Measurements from ENCODE around the gene DNMT3A.

Gene DNMT3A

DNA sequence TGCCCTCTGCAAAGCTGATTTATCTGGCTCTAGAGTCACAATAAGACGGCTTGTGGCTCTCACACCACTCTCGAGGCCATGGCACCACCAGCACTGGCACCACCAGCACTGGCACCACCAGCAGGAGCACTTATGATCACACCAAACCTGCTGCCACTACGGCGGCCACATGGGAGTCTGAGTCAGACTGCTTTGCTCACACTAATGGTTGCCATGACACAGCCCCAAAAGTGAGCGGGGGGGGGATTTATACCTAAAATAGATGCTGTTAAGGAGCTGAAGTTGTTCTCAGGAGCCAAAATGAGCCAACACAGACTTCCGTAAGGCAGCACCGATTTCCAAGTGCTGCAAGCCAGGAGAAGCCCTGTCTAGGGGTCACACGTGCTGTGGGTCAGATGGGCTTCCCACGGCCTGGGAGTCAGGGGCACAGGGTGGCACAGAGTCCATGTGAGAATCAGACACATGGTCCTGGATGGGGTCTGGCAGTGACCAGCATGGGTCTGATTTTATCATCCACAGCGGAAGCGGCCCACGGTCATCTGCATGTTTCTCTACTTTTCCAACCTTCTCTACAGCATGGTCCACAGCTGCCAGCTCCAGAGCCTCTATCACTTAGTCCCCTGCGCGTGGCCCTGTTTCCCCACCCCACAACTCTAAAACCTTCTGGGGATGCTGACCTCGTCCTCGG, 16.7 kb downstream of the DNMT3A start:
- DNase-seq (ENCODE audit: low spot score) = peak; percentile 84

DNA sequence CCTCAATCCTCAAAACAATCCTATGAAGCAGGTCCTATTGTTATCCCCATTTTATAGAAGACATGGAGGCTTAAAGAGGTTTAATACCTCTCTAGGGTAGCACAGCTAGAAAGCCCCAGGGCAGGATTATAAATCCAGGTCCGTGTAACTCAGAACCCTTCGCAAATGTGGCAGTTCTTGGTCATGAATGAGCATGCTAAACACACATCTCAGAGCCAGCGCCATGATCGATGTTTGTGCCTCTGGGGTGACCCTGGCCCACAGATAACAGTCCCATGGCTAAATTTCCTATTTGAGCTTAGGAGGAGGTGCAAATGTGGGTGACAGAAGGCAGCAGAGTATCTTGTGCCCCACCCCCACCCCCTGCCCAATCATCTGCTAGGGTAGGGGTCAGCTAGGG, 17.5 kb downstream of the DNMT3A start:
- DNase-seq (ENCODE audit: low spot score) = no peak

DNA sequence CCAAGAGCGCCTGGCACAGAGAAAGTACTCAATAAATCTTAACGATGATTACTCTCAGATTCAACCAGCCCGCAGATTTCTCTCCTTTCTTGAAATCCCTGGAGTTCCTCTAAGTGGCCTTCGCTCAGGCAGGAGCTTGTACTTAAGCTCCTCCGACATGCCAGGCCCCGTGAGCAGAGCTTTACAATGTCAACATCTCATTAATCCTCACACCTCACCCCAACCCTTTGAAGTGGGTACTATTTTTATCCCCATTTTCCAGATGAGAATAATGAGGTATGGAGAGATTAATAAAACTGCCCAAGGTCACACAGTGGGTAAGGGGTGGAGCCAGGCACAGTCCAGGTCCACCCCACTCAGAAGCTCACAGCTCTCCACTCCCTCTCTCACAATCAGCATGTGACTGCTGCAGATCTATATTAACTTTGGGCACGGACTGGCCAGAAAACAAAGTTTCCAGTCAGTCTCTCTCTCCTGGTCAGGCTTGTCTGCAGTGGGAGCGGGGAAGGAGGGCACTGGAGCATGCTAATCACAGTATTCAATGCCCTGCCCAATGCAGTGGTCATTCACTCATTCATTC, 18.0 kb downstream of the DNMT3A start:
- DNase-seq (ENCODE audit: low spot score) = no peak

DNA sequence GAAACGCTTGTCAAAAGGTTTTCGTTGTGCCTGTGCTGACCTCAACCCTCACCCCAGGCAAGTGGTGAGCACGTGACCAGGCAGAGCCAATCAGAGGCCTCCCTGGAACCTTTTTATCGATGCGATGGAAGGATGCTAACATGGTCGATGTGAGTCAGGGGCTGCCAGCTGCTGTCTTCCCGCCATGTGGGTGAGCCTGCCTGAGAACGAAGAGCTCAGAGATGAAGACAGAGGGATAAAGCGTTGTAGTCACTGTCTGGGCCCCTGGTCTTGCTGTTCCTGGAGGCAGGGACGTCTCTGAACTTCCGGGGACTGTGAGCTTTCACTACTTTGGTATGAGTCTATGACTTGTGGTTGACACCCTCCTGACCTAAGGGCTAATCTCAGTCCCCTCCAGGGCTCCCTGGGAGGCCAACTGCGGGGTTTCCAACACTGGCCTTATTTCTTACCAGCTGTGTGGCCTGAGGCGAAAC, 18.6 kb downstream of the DNMT3A start:
- peak; percentile 40 for DNase-seq (ENCODE audit: low spot score)

DNA sequence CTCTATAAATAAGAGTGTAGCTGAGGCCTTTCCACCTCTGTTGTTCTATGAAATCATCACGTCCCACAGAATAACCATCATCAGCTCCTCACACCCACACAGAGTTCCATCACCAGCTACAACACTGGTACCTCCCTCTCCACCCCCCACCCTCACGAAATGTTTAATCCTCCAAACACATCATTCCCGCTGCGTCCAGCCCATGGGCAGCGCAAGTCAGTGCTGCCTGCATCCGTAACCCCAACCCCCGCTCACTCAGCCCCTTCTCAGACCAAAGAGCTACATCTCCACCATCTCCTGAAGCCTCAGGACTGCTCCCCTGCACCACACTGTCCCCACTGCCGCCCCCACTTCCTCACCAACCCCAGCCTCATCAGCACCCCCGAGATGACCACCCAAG, 19.4 kb downstream of the DNMT3A start:
- no peak for DNase-seq (ENCODE audit: low spot score)

DNA sequence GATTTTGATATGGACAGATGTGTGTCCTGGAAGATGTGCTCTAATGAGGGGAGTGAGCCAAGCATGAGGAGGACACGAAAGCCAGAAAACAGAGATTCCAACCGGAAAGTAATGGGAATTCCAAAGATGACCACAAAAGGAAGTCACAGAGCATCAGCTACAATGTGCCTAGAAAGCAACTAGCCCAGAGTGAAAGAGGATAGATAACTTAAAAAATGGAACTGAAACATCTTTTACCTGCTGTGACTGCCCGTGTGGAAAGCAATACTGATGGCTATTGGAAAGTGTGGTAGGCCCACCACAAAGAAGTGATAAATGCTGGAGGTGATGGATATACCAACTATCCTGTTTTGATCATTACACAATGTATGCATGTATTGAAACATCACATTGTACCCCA, 21.6 kb downstream of the DNMT3A start:
- no peak for DNase-seq (ENCODE audit: low spot score)

DNA sequence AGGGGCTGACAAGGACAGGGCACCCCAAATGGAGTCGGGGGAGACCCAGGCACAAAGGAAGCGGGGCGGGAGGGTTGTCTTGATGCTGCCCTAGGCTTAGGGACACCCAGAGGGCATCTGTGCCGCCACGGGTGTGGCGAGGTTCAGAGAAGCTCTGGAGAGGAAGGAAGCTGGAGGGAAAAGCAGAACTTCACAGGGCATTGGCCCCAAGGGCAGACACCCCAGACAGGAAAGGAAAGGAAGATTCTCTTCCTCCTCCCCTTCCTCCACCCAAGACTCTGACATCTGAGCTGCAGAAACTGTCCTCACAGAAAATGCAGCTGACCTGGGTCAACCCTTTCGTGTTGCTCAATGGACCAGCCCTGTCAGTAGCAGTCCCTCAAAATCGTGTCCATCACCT, 25.6 kb downstream of the DNMT3A start:
- no peak for DNase-seq (ENCODE audit: low spot score)

DNA sequence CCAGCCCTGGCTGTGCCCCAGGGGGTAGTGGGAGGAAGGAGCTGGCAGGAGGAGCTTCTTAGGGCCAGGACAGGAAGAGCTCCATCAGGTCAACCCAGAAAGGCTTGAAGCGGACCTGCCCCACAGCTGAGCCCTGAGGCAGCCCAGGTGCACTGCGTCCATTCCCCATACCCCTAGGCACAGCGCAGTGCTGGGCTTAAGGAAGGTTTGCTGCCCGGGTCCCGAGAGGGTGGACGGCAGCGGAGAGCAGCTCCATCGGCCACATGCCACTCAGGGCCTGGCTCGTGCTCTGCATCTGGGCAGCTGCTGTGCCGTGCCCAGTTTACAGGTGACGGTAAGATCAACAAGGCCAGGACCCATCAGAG, 26.4 kb downstream of the DNMT3A start:
- DNase-seq (ENCODE audit: low spot score) = no peak

DNA sequence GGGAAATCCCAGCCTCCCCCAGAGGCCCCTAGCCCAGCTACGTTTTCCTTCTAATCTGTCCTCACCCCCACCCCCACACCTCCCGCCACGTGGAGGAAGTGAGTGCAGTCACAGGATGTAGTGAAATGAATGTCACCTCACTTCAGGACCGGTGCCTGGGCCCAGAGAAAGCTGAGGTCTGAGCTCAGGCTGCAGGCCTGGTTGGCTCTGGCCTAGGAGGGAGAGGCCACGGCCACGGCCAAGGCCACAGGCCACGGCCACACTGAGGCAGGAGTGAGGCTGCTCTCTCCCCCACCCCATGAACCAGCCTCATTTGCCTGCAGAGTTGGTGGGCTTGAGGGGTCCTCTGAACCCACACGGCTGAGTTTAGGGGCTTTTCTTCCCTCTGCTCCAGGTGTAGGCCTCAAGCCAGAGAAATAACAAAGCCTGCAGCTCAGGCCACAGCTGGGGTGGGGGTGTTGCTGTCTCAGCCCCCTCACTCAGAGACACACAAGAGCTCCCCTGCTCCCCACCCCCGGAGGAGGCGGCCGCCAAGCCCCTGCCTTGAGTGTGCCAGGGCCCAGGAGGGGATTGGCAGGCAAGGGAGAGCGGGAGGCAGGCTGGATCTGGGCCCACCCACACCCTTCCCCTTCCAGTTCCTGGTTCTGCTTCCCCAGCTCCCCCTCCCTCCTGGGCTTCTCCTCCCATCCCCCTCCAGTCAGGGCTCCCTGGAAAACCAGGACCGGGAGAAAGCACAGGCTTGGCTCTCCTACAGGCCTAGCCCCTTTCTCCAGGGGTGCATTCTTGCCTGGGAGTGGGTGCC, 27.0 kb downstream of the DNMT3A start:
- DNase-seq (ENCODE audit: low spot score) = no peak

DNA sequence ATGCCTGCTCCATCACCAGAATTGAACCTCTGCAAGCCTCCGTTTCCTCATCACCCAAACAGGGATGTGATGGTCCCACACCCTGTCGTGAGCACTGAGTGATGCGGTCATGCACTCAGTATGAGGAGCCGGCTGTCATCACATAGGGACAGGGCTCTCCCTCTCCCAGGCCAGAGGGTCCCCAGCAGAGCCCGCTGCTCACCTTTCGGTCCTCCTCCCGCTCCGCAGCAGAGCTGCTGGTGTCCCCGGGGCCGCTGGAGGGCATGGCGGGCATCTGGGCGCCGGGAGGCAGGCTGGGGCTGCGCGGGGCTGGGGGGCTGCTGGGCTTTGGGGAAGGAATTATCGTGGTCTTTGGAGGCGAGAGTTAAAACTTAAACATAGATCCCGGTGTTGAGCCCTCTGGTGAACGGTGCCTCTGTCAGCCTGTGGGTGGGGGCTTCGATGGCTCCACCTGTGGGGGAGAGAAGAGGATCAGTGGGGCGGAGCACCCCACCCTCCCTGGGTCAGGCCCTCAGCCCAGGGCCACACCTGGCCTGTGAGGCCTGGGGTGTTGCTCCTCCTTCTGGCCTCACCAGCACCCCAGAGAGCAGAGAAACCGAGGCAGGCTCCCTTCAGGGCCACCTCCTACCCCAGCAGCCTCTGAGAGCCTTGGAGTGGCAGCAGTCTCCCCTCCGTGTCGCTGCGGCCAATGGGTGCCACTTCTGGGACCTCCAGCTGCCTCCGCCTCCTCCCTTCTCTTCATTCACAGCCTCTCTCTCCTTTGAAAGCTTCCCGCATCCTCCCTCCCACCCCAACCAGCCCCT, 27.8 kb downstream of the DNMT3A start:
- DNase-seq (ENCODE audit: low spot score) = no peak

DNA sequence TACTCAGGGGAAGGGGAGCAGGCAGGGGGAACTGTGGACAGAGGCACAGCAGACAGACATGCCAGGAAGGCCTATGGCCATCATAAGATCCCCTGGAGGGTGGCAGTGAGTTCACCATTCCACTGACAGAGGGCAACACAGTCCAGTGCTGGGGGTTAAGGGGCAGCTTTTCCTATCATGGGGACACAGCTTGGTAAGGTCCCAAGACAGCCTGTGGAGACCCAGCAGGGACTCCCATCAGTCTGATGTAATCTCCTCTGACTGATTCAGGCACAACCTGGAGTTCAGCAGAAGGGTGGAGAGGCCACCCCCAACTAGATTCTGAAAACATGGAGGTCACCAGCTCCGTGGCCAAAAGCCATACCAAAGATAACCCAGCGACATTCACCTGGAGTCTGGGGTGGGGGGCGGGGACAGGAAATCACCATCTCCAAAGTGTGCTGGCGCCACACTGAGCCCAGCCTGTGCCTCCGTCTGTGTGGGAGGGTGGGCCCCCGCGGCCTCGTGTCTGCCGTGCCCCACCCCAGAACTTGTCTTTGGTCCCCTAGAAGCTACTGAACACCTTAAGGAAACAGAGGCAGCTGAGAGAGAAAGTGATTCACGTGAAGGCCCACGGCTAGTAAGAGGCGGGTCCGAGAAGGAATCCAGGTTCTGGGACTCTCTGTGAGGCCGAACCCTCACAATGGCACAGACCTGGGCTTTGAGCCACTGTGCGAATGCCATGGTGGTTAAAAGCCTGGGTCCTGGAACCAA, 28.6 kb downstream of the DNMT3A start:
- DNase-seq (ENCODE audit: low spot score) = no peak

DNA sequence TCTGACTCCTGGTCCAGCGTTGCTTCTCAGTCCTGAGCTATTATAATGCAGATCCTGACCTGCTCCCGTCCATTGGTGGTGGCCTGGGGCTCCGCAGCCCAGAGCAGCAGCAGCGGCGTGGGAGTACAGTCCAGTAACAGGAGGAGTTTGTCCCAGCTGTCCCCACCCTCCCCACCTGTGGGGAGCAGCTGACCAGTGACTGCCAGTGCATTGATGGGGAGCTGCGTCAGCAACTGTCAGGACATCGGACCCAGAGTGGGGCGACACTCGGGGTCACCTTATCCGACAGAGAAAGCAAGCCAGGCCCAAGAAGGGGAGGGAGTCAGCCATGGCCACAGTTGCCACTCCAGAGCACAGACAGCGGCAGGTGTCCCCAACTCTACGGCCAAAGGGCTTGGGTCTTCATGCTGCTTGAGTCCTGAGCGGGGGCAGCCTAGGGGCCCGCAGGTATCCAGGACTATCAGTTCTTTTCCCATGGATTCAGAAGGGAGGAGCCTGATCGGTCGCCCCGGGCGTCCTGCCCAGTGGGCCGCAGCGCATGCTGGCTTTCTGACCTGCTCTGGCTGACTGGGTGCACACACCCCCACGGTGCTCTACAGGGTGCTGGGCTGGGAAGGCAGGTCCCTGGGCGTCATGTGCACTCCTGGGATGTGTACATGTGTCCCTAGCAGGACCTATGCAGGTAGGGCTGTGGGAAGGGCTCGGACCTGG, 29.7 kb downstream of the DNMT3A start:
- DNase-seq (ENCODE audit: low spot score) = no peak

DNA sequence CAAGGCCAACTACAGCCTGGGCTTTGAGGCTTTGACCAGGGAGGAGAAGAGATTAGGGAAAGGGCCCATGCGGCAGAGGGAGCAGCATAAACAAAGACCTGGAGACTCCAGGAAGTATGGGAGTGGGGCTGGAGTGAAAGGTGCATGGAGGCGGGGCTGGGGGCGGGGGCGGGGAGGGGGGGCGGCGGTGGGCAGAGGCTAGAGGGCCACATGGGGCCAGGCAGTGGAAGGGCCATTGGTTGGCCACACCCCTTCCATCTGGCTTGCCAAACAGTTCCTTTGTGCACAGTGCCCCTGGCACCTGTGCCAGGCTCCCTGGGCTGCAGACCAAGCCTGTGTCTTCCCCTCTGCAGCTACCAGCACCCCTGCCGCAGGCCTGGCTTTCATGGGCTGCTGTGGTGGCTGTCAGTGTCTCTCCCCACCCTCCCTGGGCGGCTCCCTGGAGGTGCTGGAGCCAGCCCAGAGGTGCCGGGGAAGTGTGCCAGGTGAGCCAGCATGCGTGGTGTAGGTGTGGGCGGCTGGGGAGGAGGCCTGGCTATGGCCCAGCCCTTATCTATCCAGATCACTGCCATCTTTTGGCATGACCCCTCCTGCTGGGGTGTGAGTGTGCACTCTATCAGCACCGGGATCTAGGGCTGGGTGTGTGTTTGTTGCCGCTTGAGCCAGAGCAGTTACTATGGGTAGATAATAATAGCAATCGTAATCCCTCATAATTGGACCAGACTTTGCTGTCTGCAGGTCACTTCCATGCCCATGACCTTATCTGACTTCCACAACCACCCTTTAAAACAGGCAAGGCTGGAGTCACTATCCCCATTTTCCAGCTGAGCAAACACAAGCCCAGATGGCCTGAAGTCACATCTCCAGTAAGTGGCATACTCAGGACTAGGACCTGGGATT, 30.5 kb downstream of the DNMT3A start:
- DNase-seq (ENCODE audit: low spot score) = no peak

DNA sequence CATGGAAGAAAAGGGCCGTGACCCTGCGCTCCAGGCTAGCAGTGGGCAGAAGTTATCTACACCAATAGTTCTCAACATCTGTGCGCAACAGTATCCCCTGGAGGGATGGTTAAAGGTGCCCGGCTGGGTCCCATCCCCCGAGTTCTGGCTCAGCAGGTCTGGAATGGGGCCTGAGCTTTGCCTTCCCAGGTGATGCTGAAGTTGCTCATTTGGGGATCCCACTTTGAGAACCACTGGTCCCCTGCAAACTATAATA, 31.1 kb downstream of the DNMT3A start:
- DNase-seq (ENCODE audit: low spot score) = no peak

DNA sequence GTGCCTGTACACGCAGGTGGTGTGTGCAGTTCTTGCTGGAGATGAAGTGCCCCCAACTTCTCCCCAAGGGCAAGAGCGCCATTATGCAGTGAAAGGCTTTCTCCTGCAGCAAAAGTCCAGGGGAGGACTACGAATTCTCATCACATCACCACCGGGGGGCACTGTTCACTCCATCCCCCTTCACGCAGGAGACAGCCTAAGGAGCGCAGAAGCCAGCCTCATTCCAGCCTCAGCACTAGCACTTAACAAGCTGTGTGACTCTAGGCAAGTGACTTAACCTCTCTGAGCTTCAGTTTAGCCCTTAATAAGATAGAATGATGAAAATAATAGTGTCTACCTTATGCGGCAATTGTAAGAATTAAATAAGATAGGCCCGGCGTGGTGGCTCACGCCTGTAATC, 32.3 kb downstream of the DNMT3A start:
- peak; percentile 75 for DNase-seq (ENCODE audit: low spot score)

DNA sequence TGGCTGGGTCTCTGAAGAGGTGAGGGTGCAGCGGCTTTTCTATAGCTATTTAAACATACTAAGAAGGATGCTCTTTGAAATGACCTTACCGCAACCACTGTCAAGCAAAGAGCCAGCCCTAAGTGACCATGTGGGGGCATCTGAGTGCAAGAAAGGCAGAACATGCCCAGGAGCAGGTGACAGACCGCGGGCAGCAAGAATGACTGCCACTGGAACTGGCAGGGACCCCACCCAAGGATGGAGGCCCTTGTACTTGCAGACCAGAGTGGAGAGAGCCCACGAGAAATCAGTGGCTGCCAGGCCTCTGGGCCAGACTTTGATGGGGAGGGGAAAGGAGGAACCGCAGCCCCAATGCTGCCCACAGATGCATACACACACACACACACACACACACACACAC, 33.1 kb downstream of the DNMT3A start:
- no peak for DNase-seq (ENCODE audit: low spot score)

DNA sequence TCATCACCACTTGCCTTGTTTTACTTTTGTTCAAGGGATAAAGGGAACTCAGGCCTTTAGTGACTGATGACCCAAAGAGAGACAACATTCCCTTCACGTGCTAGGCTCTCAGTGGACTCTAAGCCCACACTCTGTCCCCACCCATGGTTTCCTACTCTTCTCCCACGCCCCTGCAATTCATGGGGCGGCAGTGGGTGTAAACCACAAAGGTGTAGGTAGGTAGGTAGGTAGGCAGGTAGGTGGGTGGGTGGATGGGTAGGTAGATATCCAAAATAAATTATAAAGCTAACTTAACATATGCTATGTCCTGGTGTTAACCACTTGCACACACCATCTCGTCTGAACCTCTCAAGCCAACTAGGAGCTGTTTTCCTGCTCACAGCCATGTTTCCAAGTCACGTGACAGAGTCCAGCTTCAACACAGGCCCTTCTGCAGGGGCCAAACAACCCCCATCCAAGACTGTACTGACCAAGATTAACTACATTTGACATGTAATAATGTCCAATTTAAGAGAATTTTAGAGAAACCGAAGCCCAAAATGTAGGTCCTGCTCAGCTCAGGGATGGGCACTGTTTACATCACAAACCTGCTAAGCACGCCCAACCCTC, 33.7 kb downstream of the DNMT3A start:
- DNase-seq (ENCODE audit: low spot score) = no peak

DNA sequence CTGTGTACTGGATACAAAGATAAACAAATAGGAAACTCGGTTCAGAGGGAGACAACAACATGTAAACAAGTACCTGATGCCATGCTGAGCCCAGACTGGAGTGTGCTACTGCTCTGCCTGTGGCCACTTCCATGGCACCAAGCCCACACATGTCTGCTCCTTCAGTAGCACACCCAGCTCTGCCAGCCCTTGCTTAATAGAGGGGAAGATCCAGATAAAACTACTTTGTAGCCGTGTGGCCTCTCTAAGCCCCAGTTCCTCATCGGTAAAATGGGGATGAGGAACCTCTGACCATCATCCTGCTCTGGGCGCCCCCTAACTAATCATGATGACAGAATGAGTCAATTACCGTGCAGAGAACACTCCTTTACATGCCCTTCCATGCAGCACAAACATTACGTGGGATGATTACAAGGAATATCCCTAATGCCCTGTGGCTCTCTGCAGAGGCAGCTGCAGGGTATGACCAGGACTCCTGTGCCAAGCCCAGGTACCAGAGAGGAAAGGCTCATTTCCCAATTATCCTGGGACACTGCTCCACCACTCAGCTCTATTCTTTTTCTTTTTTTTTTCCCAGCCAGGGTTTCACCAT, 34.9 kb downstream of the DNMT3A start:
- no peak for DNase-seq (ENCODE audit: low spot score)

DNA sequence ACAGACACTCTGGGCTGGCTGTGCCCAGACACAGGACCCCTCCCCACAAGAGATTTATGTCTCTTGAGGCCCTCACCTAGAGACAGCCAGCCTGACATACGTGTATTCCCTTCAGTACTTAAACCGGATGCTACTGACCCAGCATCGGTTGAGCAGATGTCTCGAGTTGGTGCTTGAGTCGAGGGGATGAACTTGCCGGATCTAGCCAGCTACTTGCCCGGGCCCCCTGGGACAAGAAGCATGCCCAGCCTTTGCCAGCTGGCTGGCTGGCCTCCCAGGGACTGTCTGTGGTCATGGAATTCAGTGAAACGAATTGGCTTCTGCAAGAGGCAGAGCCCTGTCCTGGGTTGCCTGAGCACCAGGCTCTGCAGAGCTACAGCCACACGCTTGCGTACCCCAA, 36.0 kb downstream of the DNMT3A start:
- DNase-seq (ENCODE audit: low spot score) = no peak

Measured in AG08396 (cell line).